Astrocyte (in vitro differentiated cells and primary cell): ENCODE measurements around the gene MTRF1L.

Experiments
- CTCF ChIP-seq: IDR thresholded peaks from 2 replicates; pipeline ENCODE4 v1.5.1; 2011; ENCODE audit warnings: low read depth, mild to moderate bottlenecking, inconsistent platforms, low read length, moderate library complexity; ENCODE audit not compliant: insufficient read depth
- EZH2 ChIP-seq: IDR thresholded peaks from 2 replicates; pipeline ENCODE4 v1.6.1; 2012; ENCODE audit warnings: mild to moderate bottlenecking, low read length, inconsistent platforms; ENCODE audit not compliant: insufficient read depth

DNA sequence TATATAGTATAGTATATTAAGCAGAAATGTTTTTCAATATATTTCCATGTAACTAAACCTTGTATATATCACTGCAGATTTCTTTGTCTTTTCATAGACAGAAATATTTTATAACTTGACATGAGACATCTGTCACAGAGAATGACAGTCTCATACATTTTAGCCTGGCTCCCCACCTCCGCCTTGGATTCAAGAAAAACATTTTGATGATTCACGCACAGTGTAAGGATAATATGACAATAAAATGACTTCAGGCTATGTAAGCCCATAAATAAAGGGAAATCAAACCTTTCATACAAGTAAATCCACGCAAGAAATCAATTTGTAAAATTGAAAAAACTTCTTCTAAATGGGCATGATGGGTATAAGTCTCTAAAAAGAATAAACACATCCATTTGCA, 56.0 kb downstream of the MTRF1L start:
- no peak for TF ChIP-seq CTCF
- no peak for TF ChIP-seq EZH2
